WTC11 (cell line): ENCODE results near the gene AGMAT.

Source experiments
- CBFB ChIP-seq: sonication (generic); formaldehyde crosslinking; IDR thresholded peaks from 2 replicates; pipeline ENCODE4 v1.8.1; 2022; ENCODE audit warnings: mild to moderate bottlenecking, low read depth, missing genetic modification reagents
- CTCF ChIP-seq: fragments of 200-600 bp; IDR thresholded peaks from 2 replicates; pipeline ENCODE4 v1.8.0; 2022; ENCODE audit warnings: antibody characterized with exemption
- E2F5 ChIP-seq: sonication (generic); formaldehyde crosslinking; IDR thresholded peaks from 2 replicates; pipeline ENCODE4 v1.8.1; 2022; ENCODE audit warnings: mild to moderate bottlenecking, moderate library complexity, missing genetic modification reagents
- HMGXB4 ChIP-seq: sonication (generic); formaldehyde crosslinking; IDR thresholded peaks from 2 replicates; pipeline ENCODE4 v1.8.1; 2023; ENCODE audit warnings: mild to moderate bottlenecking, moderate library complexity, missing genetic modification reagents
- ZNF416 ChIP-seq: fragments of 250-450 bp; sonication (Bioruptor Pico); IDR thresholded peaks from 2 replicates; pipeline ENCODE4 v1.9.0; 2021; ENCODE audit warnings: mild to moderate bottlenecking, inconsistent platforms

GRCh38 chr1:15622712-15623373, 38.0 kb upstream of the AGMAT start:
- TF ChIP-seq CTCF: no peak
- TF ChIP-seq CBFB (CRISPR knock-in tag): no peak
- TF ChIP-seq E2F5 (CRISPR knock-in tag): no peak
- TF ChIP-seq ZNF416 (CRISPR knock-in tag): no peak
- TF ChIP-seq HMGXB4: no peak
